ENCODE results near the gene NPAS2. TPM values are rescaled to one million over a fixed set of nuclear protein-coding genes. Genes with fewer than 3 reads are reported as not detected.

The NPAS2 gene
- polyA plus RNA-seq, 3 donors, result 13.2 to 20.2 (median 14.5) TPM

- DNase-seq (ENCODE audit: extremely low read depth in 1 of 11, low read depth in 9 of 11, low spot score in 4 of 11), result no peak
Observed at GRCh38 chr2:101011152-101011551, 191.2 kb downstream of the NPAS2 start.

- no peak for DNase-seq (ENCODE audit: extremely low read depth in 1 of 11, low read depth in 9 of 11, low spot score in 4 of 11)
Observed at GRCh38 chr2:101012054-101012705, 192.2 kb downstream of the NPAS2 start.

- peak in 4 of 11 donors; percentile 37 to 45 (median 44) for DNase-seq (ENCODE audit: extremely low read depth in 1 of 11, low read depth in 9 of 11, low spot score in 4 of 11)
Observed at GRCh38 chr2:101012706-101013181, 192.8 kb downstream of the NPAS2 start.

- no peak for DNase-seq (ENCODE audit: extremely low read depth in 1 of 11, low read depth in 9 of 11, low spot score in 4 of 11)
Observed at GRCh38 chr2:101014264-101014857, 194.4 kb downstream of the NPAS2 start.

GRCh38 chr2:101017371-101017770, 197.4 kb downstream of the NPAS2 start:
- no peak for DNase-seq (ENCODE audit: extremely low read depth in 1 of 11, low read depth in 9 of 11, low spot score in 4 of 11)

- DNase-seq (ENCODE audit: extremely low read depth in 1 of 11, low read depth in 9 of 11, low spot score in 4 of 11), result no peak
Observed at GRCh38 chr2:101018934-101019333, 199.0 kb downstream of the NPAS2 start.

- DNase-seq (ENCODE audit: extremely low read depth in 1 of 11, low read depth in 9 of 11, low spot score in 4 of 11), result no peak
Observed at GRCh38 chr2:101022221-101022620, 202.3 kb downstream of the NPAS2 start.

GRCh38 chr2:101023327-101024107, 203.6 kb downstream of the NPAS2 start:
- DNase-seq (ENCODE audit: extremely low read depth in 1 of 11, low read depth in 9 of 11, low spot score in 4 of 11), result no peak

GRCh38 chr2:101025561-101025960, 205.6 kb downstream of the NPAS2 start:
- no peak for DNase-seq (ENCODE audit: extremely low read depth in 1 of 11, low read depth in 9 of 11, low spot score in 4 of 11)

GRCh38 chr2:101026253-101026701, 206.3 kb downstream of the NPAS2 start:
- peak in 1 of 11 donors; percentile 20 for DNase-seq (ENCODE audit: extremely low read depth in 1 of 11, low read depth in 9 of 11, low spot score in 4 of 11)

- DNase-seq (ENCODE audit: extremely low read depth in 1 of 11, low read depth in 9 of 11, low spot score in 4 of 11), result no peak
Observed at GRCh38 chr2:101026923-101027469, 207.1 kb downstream of the NPAS2 start.

- DNase-seq (ENCODE audit: extremely low read depth in 1 of 11, low read depth in 9 of 11, low spot score in 4 of 11), result no peak
Observed at GRCh38 chr2:101027852-101028251, 207.9 kb downstream of the NPAS2 start.

GRCh38 chr2:101030866-101031554, 211.1 kb downstream of the NPAS2 start:
- DNase-seq (ENCODE audit: extremely low read depth in 1 of 11, low read depth in 9 of 11, low spot score in 4 of 11), result no peak

GRCh38 chr2:101032084-101032776, 212.3 kb downstream of the NPAS2 start:
- DNase-seq (ENCODE audit: extremely low read depth in 1 of 11, low read depth in 9 of 11, low spot score in 4 of 11), result no peak

GRCh38 chr2:101036562-101036961, 216.6 kb downstream of the NPAS2 start:
- peak in 1 of 11 donors; percentile 21 for DNase-seq (ENCODE audit: extremely low read depth in 1 of 11, low read depth in 9 of 11, low spot score in 4 of 11)

GRCh38 chr2:101037161-101037755, 217.3 kb downstream of the NPAS2 start:
- DNase-seq (ENCODE audit: extremely low read depth in 1 of 11, low read depth in 9 of 11, low spot score in 4 of 11), result no peak

GRCh38 chr2:101038455-101039255, 218.7 kb downstream of the NPAS2 start:
- DNase-seq (ENCODE audit: extremely low read depth in 1 of 11, low read depth in 9 of 11, low spot score in 4 of 11), result no peak
